NOMO-1 treated with DMSO at 0.1 percent for 48 hours (cell line): ENCODE measurements around the gene SIGLEC8.

Experiments
- DNase-seq: peaks from one replicate; lab custom pipeline; 2025; ENCODE audit not compliant: unreplicated experiment; lab: John Stamatoyannopoulos, UW

Gene SIGLEC8

DNA sequence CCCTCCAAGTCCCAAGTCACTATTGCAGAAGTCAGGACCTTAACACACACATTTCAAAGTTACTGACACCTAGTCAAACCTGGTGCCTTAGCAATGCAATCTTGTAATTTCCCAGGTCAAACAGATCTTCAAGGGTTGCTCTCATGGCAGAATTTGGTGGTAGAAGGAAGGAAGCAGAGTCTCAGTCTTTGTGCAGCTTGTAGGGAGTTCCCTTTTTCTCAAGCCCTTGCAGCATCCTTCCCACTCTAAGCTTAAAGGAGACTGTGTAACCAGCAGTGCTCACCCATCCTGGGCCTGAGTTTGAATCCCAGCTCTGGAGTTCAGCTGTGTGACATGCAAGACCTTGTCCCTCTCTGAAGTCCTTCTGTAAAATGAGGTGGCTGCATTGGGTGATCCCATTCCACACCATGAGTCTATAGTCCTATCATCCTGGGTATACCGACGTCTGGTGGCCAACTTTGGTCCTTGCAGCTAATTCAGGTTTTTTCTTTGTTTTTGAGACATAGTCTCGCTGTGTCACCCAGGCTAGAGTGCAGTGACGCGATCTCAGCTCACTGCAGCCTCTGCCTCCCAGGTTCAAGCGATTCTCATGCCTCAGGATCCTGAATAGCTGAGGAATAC, 50.6 kb downstream of the SIGLEC8 start:
- DNase-seq = peak; percentile 89

DNA sequence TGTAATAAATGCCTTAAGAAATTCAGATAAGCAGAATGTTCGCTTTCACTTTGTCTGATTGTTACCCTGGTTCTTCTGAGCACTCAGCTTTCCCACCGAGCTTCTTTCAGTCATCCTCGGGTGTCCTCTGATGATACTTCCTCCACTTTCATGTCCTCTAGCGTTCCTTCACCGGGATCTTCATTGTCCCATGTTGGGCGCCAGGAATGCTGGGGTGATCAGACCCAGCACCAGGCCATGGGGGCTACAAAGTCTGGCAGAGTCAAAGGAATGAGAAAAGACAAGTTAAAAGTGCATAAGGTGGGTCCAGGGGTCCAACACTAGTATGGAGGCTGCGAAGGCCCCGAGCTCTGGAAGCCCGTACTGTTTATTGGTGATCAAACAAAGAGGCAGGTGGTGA, 56.1 kb downstream of the SIGLEC8 start:
- DNase-seq = no peak
